ENCODE data around the gene DCDC1. TPM values are rescaled to one million over a fixed set of nuclear protein-coding genes. Genes with fewer than 3 reads are reported as not detected.

DCDC1 gene
- total and polyA plus RNA-seq, 9 of the 15 experiments (the other 6 are each of a cell fraction or from before 2014, with no cell fraction given): 0.05 to 0.18 (median 0.08) TPM; not detected in 3

DNA sequence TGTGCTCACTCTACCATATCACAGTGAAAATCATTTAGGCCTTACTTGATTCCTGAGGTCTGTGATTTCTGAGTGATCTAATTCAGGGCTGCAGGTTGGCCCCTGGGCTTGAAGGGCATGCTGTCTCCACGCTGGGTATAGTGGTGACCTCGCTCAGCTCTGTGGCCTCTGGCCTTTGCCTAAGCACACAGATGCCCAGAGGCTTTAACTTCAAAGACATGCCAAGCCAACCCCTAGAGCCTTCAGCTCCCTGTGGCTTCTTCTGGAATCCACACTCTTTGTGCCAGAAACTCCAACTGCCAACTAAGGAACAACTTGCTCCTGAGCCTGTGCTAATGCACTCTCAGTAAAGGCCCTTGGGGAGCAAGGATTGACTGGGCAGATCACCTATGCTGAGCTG, 550.8 kb downstream of the DCDC1 start:
- WGBS (ENCODE audit: insufficient coverage, low coverage, missing lambda C conversion rate): 0% methylated on average over 2 of the region's 2 CpGs
- H4K20me1 ChIP-seq (replicated peaks; ENCODE audit: control insufficient read depth, insufficient read depth, low read length): no peaks in the 10 kb centered on the region
- DNase-seq (ENCODE audit: extremely low read depth in 1 of 4, low spot score in 3 of 4) (no peak), FAIRE-seq (no peak), ATAC-seq (no peak)
- no peak overlapping the region for H3K9ac ChIP-seq (ENCODE audit: insufficient read depth in 1 of 2, low read depth in 2 of 2, low read length in 2 of 2)
- H3K27ac ChIP-seq (ENCODE audit: extremely low read depth, low read depth, low read length): no peak overlapping the region
- no peaks in the 10 kb centered on the region for H3K9me1 ChIP-seq (ENCODE audit: control insufficient read depth, insufficient read depth, low read length)
- no peak overlapping the region for H3K4me2 ChIP-seq (ENCODE audit: insufficient read depth, low read length)
- H2AFZ ChIP-seq (ENCODE audit: low read depth, low read length): no peak overlapping the region
- CTCF ChIA-PET (ENCODE audit: low intra/inter-chr PET ratio): no interaction called here
- no peak for TF ChIP-seq GATAD2B (IDR thresholded peaks at IDR 0.05; ENCODE audit: borderline replicate concordance)
- no peak for TF ChIP-seq ZNF134 (CRISPR knock-in tag; conservative IDR thresholded peaks at IDR 0.05)
- TF ChIP-seq, protein P1, sequence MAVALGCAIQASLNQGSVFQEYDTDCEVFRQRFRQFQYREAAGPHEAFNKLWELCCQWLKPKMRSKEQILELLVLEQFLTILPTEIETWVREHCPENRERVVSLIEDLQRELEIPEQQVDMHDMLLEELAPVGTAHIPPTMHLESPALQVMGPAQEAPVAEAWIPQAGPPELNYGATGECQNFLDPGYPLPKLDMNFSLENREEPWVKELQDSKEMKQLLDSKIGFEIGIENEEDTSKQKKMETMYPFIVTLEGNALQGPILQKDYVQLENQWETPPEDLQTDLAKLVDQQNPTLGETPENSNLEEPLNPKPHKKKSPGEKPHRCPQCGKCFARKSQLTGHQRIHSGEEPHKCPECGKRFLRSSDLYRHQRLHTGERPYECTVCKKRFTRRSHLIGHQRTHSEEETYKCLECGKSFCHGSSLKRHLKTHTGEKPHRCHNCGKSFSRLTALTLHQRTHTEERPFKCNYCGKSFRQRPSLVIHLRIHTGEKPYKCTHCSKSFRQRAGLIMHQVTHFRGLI (CRISPR knock-in tag; IDR thresholded peaks at IDR 0.05): no peak
- TF ChIP-seq NFXL1 (CRISPR knock-in tag; IDR thresholded peaks at IDR 0.05): no peak
- H3K4me1 ChIP-seq (replicated peaks in 1 of 2; ENCODE audit: control insufficient read depth in 2 of 2, insufficient read depth in 2 of 2, low read length in 2 of 2): no peaks in the 10 kb centered on the region
- H3K27me3 ChIP-seq (ENCODE audit: control insufficient read depth in 2 of 2, insufficient read depth in 2 of 2, low read length in 2 of 2): no peaks in the 10 kb centered on the region
- POLR2A ChIA-PET: no interaction called here
- no peaks in the 10 kb centered on the region for H3K9me3 ChIP-seq (replicated peaks; ENCODE audit: control insufficient read depth, insufficient read depth, low read depth, low read length)
- H3K36me3 ChIP-seq (ENCODE audit: control insufficient read depth, insufficient read depth, low read length): no peaks in the 10 kb centered on the region
- H3K79me2 ChIP-seq (ENCODE audit: control insufficient read depth, insufficient read depth, low read length): no peaks in the 10 kb centered on the region
- BruUV-seq (replicated peaks): no TSS peak
- intact Hi-C loops (cut with micrococcal nuclease) (no loop called here), in situ Hi-C loops (cut with MboI) (no loop called here)
- H3K4me3 ChIP-seq: no peak overlapping the region

Data from K562 (cell line).